CD4-positive, alpha-beta T cell treated with Interleukin-17A for 4 hours (primary cell): ENCODE results near the gene FAM168A.
"Not testable (repeated sequence)": the region's sequence is repeated elsewhere in the genome, so short reads cannot be mapped to it uniquely, and the experiment has no call there.

ENCODE experiments used
- DNase-seq: peaks from one replicate; pipeline ENCODE4 v3.0.0-alpha.2; 2020; ENCODE audit warnings: mixed read lengths

Gene FAM168A

DNA sequence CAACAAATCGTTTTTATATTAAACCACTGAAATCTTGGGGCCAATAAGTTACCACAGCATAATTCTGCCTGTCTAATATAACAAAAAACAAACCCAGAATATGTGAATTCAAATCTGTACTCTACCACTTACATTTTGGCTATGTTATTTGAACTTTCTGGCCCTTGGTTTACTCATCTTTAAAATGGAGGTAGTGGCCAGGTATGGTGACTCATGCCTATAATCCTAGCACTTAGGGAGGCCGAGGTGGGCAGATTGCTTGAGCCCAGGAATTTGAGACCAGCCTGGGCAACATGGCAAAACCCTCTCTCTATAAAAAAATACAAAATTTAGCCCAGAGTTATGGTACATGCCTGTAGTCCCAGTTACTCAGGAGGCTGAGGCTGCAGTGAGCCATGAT, 84.2 kb downstream of the FAM168A start:
- no peak for DNase-seq

DNA sequence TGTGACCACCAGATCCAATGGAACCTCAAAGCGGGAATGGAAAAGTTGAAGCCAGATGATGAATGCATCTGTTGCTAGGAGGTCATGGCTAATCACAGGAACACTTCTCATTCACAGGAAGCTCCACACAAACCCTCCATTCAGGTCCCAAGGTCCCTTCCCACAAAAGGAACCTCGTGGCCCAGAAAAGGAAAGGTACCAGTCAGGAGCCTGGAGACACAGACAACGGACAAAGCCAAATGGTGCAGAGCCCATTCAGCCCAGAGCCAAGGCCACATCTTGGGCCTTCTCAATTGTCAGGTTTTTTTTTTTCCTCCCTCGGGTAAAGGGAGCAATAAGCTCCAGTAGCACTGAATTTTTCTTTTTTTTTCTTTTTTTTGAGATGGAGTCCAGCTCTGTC, 87.0 kb downstream of the FAM168A start:
- no peak for DNase-seq

DNA sequence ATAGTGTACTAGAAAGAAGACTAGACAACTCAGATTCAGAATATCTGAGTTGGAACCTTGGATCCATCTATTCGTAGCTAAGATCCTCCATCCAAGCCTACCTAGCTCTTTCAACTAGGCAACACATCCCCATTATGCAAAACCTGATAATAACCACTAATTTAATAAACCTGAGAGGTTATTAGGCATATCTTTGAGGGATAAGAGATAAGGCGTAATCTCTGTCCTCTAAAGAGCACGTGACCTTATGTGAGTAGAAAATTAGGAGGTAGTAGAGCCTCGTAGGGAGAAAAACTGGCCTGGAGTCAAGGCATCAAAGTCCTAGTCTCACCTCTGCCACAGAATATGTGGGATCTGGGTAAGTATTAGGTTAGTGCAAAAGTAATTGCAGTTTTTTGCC, 87.8 kb downstream of the FAM168A start:
- no peak for DNase-seq

DNA sequence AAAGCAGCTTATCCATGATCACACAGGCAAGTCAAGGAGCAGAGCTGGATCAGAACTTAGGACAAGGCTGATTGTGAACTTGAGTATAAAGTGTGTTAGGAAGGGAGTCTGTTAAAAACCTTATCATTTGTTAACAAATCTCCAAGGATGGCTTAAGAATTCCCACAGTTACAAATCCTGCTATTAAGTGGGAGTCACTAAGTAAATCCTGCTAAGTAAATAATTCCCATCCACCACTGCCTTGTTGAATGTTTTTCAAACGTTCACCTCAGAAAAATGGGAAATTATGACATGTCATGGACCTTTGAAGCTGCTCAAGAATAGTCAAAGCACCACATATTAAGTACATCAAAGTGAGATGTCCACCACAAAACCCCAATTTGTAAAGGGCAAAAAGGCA, 88.7 kb downstream of the FAM168A start:
- no peak for DNase-seq

DNA sequence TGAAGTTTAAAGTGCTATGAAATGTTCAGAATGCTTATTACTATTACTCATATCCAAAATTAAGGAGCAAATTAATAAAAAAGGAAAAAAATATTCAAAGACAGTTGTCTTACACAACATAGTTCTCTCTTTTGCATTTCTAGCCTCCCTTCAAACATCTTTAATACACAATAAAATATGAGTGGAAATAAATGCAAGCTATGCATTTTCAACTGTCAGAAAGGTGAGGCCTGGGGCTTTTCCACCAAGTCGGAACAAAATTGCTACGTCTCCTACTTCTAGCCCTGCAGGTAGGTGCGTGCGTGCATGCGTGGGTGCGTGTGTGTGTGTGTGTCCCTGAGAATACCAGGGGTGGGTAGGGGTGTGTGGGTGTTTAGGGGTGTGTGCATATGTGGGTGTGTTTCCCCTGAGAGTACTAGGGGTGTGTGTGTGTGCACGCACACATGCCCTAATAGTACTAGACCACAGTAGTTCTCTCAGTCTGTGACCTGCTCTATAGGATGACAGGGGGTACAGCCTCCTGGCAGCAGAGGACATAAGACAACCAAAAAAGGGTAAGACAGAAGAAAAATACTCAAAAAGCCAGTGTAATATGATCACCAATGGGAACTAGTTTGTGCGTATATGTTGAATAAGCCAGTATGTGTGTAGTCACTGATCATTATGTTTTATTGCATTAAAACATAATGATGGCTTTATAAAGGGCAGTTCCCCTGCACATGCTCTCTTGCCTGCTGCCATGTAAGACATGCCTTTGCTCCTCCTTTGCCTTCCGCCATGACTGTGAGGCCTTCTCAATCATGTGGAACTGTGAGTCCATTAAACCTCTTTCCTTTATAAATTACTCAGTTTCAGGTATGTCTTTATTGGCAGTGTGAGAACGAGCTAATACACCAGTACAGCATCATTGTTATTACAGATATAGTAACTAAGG, 89.4 kb downstream of the FAM168A start:
- no peak for DNase-seq

DNA sequence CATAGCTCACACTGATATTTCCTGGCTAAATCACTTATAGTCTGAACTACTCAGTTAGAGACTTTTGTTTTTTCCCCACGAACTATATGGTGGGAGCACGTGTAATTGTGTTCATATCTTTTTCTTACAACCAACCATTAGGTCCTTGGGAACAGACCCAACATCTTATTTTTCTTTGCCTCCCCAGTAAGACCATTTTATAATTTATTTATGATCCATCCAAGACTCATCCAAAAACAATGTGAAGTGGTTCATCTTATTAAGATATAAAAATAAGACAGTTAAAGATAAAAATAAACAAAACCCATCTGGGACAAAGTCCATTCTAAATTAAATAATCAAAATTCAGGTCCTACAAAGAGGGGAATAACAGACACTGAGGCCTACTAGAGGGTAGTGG, 90.8 kb downstream of the FAM168A start:
- DNase-seq = no peak

DNA sequence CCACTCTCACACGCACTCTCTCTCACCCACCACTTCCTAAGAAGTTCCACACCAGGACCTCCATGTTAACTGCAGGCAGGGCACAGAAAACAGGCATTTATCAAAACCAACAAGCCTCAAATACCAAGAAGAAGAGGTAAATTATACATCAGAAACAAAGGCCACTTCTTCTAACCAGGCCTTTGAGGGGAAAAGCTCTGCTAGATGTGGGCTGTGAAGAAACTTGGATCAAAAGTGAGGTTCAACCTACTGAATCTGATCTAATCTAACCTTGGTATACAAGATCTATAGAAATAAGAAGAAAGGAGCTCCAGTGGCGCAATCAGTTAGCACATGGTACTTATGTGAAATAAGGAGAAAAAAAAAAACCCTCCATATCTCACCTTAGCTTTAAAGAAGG, 91.9 kb downstream of the FAM168A start:
- no peak for DNase-seq

DNA sequence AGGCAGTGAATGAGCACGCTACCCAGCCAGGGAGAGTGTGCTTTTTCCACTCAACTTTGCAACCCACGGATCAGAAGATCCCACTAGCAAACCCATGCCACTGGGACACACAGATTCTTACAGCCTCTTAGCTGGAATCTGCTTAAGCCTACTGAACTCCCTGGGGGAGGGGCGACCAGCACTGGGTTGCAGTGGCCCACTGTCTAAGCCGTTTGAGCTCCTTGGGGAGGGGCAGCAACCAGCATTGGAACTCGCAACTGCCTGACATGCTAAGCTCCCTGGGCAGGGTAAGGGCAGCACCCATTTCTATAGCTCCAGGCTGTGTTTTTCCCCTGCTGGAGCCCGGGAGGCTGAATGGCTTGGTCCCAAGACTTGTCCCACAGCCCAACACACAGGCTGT, 99.6 kb downstream of the FAM168A start:
- DNase-seq = no peak

DNA sequence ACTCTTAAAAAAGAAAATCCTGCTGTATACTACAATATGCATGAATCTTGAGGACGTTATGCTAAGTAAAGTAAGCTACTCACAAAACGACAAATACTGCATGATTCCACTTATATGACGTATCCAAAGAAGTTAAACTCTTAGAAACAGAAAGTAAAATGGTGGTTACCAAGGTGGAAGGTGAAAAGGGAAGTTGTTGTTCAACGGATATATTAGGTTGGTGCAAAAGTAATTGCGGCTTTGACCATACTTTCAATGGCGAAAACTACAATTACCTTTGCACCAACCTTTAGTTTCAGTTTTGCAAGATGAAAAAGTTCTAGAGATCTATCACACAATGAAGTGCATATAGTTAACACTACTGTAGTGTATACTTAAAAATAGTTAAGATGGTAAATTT, 101.8 kb downstream of the FAM168A start:
- DNase-seq = no peak

DNA sequence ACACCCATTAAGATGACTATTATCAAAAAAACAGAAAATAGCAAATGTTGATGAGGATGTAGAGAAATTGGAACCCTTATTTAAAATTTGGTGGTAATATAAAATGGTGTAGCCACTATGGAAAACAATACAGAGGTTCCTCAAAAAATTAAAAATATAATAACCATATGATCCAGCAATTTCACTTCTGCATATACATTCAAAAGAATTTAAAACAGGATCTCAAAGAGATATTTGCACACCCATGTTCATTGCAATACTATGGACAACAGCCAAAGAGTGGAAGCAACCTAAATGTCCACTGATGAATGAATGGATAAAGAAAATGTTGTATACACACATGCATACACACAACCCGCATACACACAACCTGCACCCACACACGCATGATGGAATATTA, 102.2 kb downstream of the FAM168A start:
- no peak for DNase-seq

DNA sequence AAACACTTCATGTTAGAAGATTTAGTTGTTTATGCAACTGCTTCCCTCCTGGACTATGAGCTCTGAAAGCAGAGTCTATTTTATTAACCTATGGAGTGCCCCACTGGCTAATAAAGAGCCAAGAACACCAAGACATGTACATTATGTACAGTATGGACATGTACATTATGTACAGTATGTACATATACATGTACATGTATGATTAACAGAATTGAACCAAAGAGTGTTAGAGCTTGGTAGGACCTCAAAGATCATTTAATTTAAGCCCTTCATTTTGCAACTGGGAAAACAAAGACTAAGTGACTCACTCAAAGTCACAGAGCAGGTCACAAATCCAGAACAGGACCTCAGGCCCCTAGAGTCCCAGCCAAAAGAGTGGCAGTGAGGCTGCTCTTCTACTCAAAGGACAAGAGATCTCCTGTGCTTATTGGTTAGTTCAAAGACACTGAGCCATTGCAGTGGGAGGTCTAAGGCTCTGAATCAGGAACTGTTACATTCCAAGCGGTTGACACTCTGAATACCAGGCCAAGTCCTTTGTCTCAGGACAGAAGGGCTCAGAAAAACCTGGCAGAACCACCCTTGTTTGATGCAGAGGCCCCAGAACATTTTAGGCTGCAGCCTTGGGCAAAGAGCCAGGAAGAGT, 103.8 kb downstream of the FAM168A start:
- DNase-seq = no peak

DNA sequence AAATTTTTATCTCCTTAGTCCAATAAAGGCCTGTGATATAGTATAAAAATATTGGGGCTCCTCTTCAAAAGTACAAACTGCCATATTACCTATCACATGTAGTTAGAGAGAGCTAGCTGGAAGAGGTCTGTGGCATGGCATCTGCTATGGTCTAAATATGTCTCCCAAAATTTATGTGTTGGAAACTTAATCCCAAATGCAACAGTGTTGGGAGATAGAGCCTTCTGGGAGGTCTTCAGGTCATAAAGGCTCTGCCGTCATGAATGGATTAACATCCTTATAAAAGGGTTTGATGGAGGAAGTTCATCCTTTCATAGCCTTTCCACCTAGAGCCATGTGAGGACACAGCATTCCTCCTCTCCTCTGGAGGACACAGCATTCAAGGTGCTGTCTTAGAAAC, 116.3 kb downstream of the FAM168A start:
- no peak for DNase-seq

DNA sequence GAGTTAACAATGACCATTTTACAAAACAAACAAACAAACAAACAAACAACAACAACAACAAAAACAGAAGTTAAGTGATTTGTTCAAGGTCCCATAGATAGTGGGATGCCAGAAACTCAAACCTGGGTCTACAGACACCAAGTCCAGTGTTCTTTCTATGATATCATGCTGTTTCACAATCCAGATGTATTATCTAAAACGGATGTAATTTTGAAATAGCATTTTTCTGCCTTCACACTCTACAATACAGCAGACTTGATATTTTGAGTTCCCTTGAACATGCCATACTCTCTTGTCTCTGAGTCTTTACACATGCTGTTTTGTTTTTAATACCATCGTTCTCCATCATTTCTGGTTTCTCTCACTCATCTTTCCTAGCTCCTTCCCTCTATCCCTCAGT, 117.2 kb downstream of the FAM168A start:
- DNase-seq = no peak

DNA sequence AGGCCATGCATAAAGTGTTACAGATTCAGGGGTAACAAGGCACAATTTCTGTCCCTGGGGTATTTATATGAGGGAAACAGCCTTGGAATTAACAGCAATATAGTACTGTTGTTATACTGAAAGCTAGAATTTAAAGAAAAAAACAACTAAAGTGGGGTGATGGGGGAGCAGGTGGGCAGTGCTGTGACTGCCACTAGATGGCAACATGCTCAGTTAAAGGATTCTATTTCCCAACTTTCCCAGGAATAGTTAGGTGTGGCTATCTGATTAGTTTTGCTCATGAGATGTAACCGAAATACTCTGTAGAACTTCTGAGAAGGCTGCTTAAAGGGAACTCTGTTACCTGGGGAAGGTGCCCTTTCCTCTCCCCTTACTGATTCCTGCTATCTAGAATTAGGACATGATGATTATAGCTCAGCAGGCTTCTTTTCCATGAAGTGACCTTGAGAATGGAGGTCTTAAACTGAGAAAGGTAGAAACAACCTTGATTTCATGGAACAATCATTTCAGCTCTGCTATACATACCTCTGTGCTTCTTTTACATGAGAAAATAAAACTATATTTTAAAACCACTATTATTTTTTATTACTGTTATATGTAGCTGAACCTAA, 119.1 kb downstream of the FAM168A start:
- DNase-seq = no peak

DNA sequence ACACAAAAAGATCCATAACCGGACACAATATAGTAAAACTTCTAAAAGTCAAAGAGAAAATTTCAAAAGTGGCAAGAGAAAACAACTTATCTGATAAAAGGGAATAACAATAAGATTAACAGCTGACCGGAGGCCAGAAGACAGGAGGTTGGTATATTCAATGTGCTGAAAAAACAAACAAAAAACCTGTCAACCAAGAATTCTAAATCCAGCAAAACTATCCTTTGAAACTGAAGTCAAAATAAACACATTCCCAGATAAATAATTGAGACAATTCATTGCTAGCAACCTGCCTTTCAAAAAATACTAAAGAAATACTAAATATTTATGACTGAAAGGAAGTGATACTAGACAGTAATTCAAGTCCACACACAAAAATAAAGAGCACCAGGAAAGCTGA, 120.4 kb downstream of the FAM168A start:
- DNase-seq = no peak

DNA sequence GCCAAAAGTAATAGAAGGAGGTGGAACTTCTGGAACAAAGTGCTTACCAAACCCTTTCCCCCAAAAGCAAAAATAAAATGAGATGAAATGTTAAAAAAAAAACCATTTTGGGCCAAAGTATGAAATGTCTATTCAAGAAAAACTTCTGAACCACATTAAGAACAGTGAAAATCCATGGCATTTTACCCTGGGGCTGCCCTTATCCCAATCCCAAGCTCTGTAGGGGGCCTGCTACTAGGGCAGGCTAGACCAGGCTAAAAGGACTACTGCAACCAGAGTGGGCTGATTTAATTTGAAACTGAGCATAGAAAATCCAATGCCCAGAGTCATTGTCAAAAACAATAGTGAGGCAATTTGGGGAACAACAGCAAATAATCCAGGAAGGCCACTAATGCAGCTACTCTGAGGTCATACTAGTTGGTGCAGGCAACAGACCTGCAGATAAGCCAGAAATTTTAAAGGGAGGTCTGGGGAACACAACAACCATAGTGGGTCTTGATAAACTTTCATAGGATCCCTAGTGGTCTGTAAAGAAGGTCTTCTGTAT, 122.3 kb downstream of the FAM168A start:
- no peak for DNase-seq

DNA sequence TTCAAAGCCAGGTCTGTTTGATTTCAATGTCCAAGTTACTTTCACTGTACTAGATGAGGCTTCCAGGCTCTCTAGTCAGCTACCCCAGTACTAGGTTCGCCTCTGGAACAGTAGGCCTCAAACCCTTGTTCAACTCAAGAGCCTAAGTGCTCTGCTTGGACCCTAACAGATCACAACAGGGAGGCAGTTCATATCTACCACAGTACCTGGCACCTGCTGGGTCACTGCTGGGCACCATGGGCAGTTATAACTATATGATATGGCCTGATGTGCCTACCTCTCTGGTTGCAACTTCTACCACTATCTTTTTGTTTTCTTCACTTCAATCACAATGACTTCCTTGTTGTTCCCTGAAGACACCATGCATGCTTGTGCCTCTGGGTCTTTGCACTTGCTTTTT, 124.7 kb downstream of the FAM168A start:
- DNase-seq = no peak

DNA sequence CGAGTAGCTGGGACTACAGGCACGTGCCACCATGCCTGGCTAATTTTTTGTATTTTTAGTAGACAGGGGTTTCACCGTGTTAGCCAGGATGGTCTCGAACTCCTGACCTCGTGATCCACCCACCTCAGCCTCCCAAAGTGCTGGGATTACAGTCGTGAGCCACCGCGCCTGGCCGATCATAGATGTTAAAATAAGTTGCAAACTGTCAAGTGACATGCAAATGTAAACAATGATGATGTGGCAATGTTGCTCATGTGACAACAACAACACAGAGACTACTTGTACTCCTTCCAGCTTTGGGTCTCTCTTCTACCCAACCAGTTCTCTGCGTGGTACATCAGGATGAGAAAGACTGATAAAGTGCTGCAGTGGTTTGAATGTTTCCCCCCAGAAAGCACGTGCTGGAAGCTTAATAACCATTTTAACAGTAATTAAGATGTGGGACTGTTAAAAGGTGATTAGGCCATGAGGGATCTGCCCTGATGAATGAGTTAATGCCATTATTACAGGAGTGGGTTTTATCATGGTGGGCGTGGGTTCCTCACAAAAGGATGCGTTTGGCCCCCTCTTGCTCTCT, 127.8 kb downstream of the FAM168A start:
- not testable (repeated sequence) for DNase-seq

DNA sequence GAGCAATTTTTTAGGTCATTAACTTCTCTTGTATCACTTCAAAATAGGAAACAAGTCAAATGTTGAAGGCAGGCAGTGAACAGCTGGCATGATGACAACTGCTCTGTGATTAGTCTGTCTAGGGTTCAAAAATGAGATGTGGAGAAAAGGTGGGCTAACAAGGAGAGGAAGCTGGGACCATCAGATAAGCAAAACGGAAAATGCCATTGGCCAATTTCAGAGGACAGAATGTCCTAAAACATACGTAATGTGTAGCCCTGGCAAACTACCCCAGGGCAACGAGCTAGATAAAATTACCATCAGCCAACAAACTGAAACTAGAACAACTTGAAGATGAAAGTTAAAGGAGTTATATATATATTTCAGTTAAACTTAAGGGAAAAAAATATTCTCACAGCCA, 128.5 kb downstream of the FAM168A start:
- no peak for DNase-seq

DNA sequence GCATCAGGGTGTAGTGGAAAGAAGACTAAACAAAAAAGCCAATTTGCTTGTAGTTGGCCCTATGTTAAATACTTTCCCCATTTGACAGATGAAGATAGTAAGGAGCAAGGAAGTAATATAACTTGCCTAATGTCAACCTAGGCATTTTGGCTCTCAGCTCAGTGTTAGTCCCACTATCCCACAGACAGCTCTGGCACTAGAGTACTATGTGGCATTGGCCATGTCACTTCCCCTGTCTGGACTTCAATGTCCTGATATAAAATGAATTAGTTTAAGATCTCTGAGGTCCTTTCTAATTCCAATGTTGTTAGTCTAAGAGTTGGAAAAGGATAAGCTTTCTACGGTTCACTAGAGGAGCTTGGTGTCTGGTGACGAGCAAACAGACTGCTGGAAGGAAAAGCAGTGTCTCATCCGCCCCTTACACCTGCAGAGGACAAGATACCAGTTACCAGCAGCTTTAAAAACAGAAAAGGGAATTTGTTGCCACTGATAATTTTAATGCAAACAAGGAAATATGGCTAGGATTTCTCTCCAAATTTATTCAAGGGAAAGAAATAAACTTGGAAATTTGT, 129.2 kb downstream of the FAM168A start:
- no peak for DNase-seq

DNA sequence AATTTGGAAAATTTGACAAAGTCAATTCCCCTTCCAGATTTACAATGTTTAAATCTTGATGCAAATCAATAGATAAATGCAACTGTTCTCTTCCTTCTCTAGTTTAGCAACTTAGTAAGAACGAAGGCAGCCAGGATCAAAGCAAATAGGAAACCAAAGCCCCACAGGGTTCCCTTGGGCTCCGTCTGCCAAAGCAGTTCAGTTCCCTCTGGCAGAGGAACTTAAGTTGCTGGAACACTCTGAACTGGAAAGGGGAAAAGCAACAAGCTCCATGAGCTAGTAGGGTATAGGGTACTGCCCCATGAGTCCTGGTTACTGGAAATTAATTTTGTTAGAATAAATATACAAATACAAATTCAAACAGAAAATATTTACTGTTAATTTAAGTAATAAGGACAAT, 130.4 kb downstream of the FAM168A start:
- DNase-seq = no peak

DNA sequence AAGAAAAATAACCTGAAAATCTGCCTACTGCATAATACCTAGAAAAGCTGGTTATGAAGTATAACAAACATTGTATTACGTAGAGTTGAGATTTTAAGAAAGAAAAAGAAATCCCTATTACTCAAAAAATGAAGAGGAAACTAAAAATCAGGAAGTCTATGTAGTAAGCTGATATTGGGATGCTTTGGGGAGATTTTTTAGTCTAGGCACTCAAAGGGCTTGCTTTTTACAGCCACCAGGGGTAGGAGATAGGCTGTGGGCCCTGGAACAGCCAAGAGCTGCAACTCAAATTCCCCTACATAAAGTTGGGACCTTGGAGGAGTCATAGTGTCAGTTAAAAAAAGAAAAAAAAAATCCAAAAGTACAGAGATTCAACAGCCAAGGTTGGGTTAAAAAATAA, 131.3 kb downstream of the FAM168A start:
- no peak for DNase-seq

DNA sequence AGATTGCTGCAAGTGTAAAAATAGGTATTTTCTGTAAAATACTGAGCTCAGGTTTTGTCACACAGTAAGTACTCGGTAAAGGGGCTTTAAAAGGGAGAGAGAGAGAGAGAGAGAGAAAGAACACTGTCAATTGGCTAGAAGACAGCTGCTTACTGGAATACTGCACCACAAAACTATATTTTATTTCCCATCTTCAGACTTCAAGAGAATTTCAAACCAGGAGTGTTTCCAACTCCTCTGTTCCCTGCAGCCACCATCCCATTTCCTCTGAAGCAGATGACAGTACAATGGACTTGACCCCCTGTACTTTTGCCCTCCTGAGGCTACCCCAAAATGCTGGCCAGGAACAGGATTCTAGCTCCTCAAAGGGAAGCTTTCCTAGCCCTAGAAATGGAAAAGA, 132.0 kb downstream of the FAM168A start:
- no peak for DNase-seq
